NCI-H2081 treated with DMSO at 0.1 percent for 48 hours (cell line): ENCODE measurements around the gene PRR19.

Experiments used
- DNase-seq: peaks from one replicate; lab custom pipeline; 2025; lab: John Stamatoyannopoulos, UW

The PRR19 gene

GRCh38 chr19:42295342-42295741 is 6.6 kb upstream of the PRR19 start:
- no peak for DNase-seq

GRCh38 chr19:42295831-42296525 is 6.0 kb upstream of the PRR19 start:
- no peak for DNase-seq

GRCh38 chr19:42297039-42297438 is 4.9 kb upstream of the PRR19 start:
- no peak for DNase-seq

- DNase-seq, result no peak
These were observed 1.2 kb downstream of the PRR19 start for GRCh38 chr19:42303101-42303464.

GRCh38 chr19:42303876-42304275 is 1.9 kb downstream of the PRR19 start:
- no peak for DNase-seq

GRCh38 chr19:42306646-42307045 is 4.7 kb downstream of the PRR19 start:
- no peak for DNase-seq

- DNase-seq, result no peak
These were observed 7.8 kb downstream of the PRR19 start for GRCh38 chr19:42309686-42310085.

- DNase-seq, result no peak
These were observed 9.7 kb downstream of the PRR19 start for GRCh38 chr19:42311657-42312056.

GRCh38 chr19:42312370-42312769 is 10.4 kb downstream of the PRR19 start:
- no peak for DNase-seq

GRCh38 chr19:42313096-42313839 is 11.3 kb downstream of the PRR19 start, which contains the start of gene TMEM145:
Gene TMEM145 (plus strand): TSS chr19:42313309. CDS start chr19:42313377, 68 bp downstream.
- DNase-seq, result no peak

GRCh38 chr19:42313840-42314755 is 12.2 kb downstream of the PRR19 start:
- no peak for DNase-seq

GRCh38 chr19:42315024-42315423 is 13.1 kb downstream of the PRR19 start:
- no peak for DNase-seq

- DNase-seq, result no peak
These were observed 14.6 kb downstream of the PRR19 start for GRCh38 chr19:42316223-42317211.

GRCh38 chr19:42317535-42317934 is 15.6 kb downstream of the PRR19 start:
- DNase-seq, result no peak

- DNase-seq, result no peak
These were observed 20.4 kb downstream of the PRR19 start for GRCh38 chr19:42322305-42322704.

GRCh38 chr19:42323473-42323851 is 21.5 kb downstream of the PRR19 start:
- DNase-seq, result no peak

- DNase-seq, result no peak
These were observed 22.1 kb downstream of the PRR19 start for GRCh38 chr19:42323852-42324654.

GRCh38 chr19:42324655-42325307 is 22.8 kb downstream of the PRR19 start:
- no peak for DNase-seq

- peak; percentile 98 for DNase-seq
These were observed 23.5 kb downstream of the PRR19 start, which contains the start of gene MEGF8 for GRCh38 chr19:42325308-42325895. Gene MEGF8 (plus strand): TSS chr19:42325635. CDS start chr19:42326244, 609 bp downstream.
